DMS 273 (cell line): ENCODE measurements around the gene LLGL1.

ENCODE experiments used
- DNase-seq: peaks from one replicate; lab custom pipeline; 2025; ENCODE audit not compliant: unreplicated experiment; lab: John Stamatoyannopoulos, UW

Gene LLGL1

GRCh38 chr17:18225121-18225641 lies at the start of gene LLGL1:
Gene LLGL1, plus strand, starts transcription at chr17:18225635. Its CDS starts 48 bp downstream, at chr17:18225683.
- peak; percentile 97 for DNase-seq

GRCh38 chr17:18176176-18176575 lies 49.3 kb upstream of the LLGL1 start:
- no peak for DNase-seq

- DNase-seq: no peak
Measured at GRCh38 chr17:18177133-18177532, 48.3 kb upstream of the LLGL1 start.

GRCh38 chr17:18177722-18178121 lies 47.7 kb upstream of the LLGL1 start:
- DNase-seq: no peak

GRCh38 chr17:18179196-18179595 lies 46.2 kb upstream of the LLGL1 start:
- no peak for DNase-seq

- no peak for DNase-seq
Measured at GRCh38 chr17:18179804-18180203, 45.6 kb upstream of the LLGL1 start.

GRCh38 chr17:18181358-18181757 lies 44.1 kb upstream of the LLGL1 start:
- DNase-seq: no peak

- peak; percentile 41 for DNase-seq
Measured at GRCh38 chr17:18182110-18182977, 43.1 kb upstream of the LLGL1 start.

GRCh38 chr17:18182978-18183333 lies 42.5 kb upstream of the LLGL1 start:
- DNase-seq: peak; percentile 90

GRCh38 chr17:18183334-18184142 lies 41.9 kb upstream of the LLGL1 start, which contains the start of gene ALKBH5:
Gene ALKBH5, plus strand, starts transcription at chr17:18183828. Its CDS starts 416 bp downstream, at chr17:18184244.
- DNase-seq: peak; percentile 98

GRCh38 chr17:18184143-18185031 lies 41.0 kb upstream of the LLGL1 start:
- DNase-seq: peak; percentile 68

GRCh38 chr17:18185391-18185790 lies 40.0 kb upstream of the LLGL1 start:
- peak; percentile 39 for DNase-seq

- peak; percentile 46 for DNase-seq
Measured at GRCh38 chr17:18185832-18186626, 39.4 kb upstream of the LLGL1 start.

GRCh38 chr17:18186627-18186982 lies 38.8 kb upstream of the LLGL1 start:
- peak; percentile 54 for DNase-seq

GRCh38 chr17:18187226-18187625 lies 38.2 kb upstream of the LLGL1 start:
- DNase-seq: peak; percentile 38

GRCh38 chr17:18187821-18188761 lies 37.3 kb upstream of the LLGL1 start:
- DNase-seq: peak; percentile 16

GRCh38 chr17:18190628-18191235 lies 34.7 kb upstream of the LLGL1 start:
- DNase-seq: peak; percentile 59

- peak; percentile 51 for DNase-seq
Measured at GRCh38 chr17:18191236-18191667, 34.2 kb upstream of the LLGL1 start.
